NCI-H526 (cell line): ENCODE data around the gene OR51G2.

Experiments used
- DNase-seq, 2 experiments: peaks; one replicate each; lab custom pipeline; 2025; lab: John Stamatoyannopoulos, UW

OR51G2 gene

GRCh38 chr11:4863876-4864275, 55.3 kb downstream of the OR51G2 start:
- DNase-seq = peak; percentile 3 to 36
